Ascending aorta (tissue), 2 donors: ENCODE measurements around the gene CLMP. TPM values are rescaled to one million over a fixed set of nuclear protein-coding genes. Genes with fewer than 3 reads are reported as not detected.
"Not testable (repeated sequence)": the region's sequence is repeated elsewhere in the genome, so short reads cannot be mapped to it uniquely, and the experiment has no call there.

Experiments used
- DNase-seq, 2 donors: peaks; one replicate each; pipeline ENCODE4 v3.0.0-alpha.2; 2019; ENCODE audit warnings: low spot score in 2 of 2
- H3K27ac ChIP-seq, 2 donors: fragments of 200-600 bp; sonication (generic); one replicate each; pipeline ENCODE4 v1.5.1; 2016 to 2017; ENCODE audit warnings: mild to moderate bottlenecking in 1 of 2
- H3K27me3 ChIP-seq: fragments of 200-600 bp; sonication (generic); one replicate; pipeline ENCODE4 v1.5.1; 2017
- H3K36me3 ChIP-seq, 2 donors: fragments of 200-600 bp; sonication (generic); one replicate each; pipeline ENCODE4 v1.5.1; 2016
- H3K4me1 ChIP-seq, 2 donors: fragments of 200-600 bp; sonication (generic); one replicate each; pipeline ENCODE4 v1.5.1; 2016 to 2017; ENCODE audit warnings: mild to moderate bottlenecking in 1 of 2
- H3K4me3 ChIP-seq, 2 donors: fragments of 200-600 bp; sonication (generic); one replicate each; pipeline ENCODE4 v1.5.1; 2016 to 2017; ENCODE audit warnings: mild to moderate bottlenecking in 1 of 2
- H3K9me3 ChIP-seq, 2 donors: fragments of 200-600 bp; sonication (generic); one replicate each; pipeline ENCODE4 v1.5.1; 2016
- CTCF ChIP-seq, 3 experiments: fragments of 200-600 bp in 2 of 3; fragments of 450-650 bp in 1 of 3; sonication (generic) in 2 of 3; IDR thresholded peaks; one replicate each; pipeline ENCODE4 v1.5.1; 2016 to 2019; ENCODE audit warnings: antibody characterized with exemption in 3 of 3, mild to moderate bottlenecking in 1 of 3, moderate library complexity in 1 of 3
- intact Hi-C: fragments of 100-400 bp; cut with DNase I; formaldehyde crosslinking; loops from one replicate; pipeline ENCODE4 v1.15.1; 2023
- total RNA-seq: library from RNA; depleted of rRNA; stranded (reverse); fragments of >200 nt; gene quantifications from one replicate; pipeline ENCODE4 v1.1.0, GENCODE V29; 2016

CLMP gene
- total RNA-seq, 1 donor from 2014 or later = 70.6 TPM

- no peaks in the 10 kb centered on the region for H3K9me3 ChIP-seq
- DNase-seq = no peak
- no peaks in the 10 kb centered on the region for H3K27me3 ChIP-seq
- no peaks in the 10 kb centered on the region for H3K36me3 ChIP-seq
- H3K27ac ChIP-seq = peak overlapping the region; percentile 84 to 93
- H3K4me3 ChIP-seq = no peak overlapping the region
- intact Hi-C loops = loop anchor here (2.0 to 5.0 kb wide), 4 partner anchors 22 to 79 kb away; partner anchors contain the start of gene CLMP
- no peak for TF ChIP-seq CTCF (IDR thresholded peaks at IDR 0.05)
- peaks cover 2 to 42% of the 10 kb centered on the region in 2 donors for H3K4me1 ChIP-seq
Observed at GRCh38 chr11:123158033-123159003, 36.7 kb downstream of the CLMP start.

- Histone ChIP-seq H3K27ac (no peak overlapping the region), H3K4me3 (no peak overlapping the region), H3K27me3 (no peaks in the 10 kb centered on the region), H3K4me1 (peaks cover 0 to 17% of the 10 kb centered on the region in 2 donors), H3K9me3 (no peaks in the 10 kb centered on the region), H3K36me3 (no peaks in the 10 kb centered on the region)
- no peak for DNase-seq
- TF ChIP-seq CTCF (IDR thresholded peaks at IDR 0.05) = no peak
- intact Hi-C loops = no loop called here
Observed at GRCh38 chr11:123152951-123153350, 42.1 kb downstream of the CLMP start.

- intact Hi-C loops, H3K9me3 ChIP-seq, H3K36me3 ChIP-seq, H3K27ac ChIP-seq, H3K4me3 ChIP-seq, H3K27me3 ChIP-seq, DNase-seq: not testable (repeated sequence)
- H3K4me1 ChIP-seq = peaks cover 0 to 12% of the 10 kb centered on the region in 2 donors
Observed at GRCh38 chr11:123152346-123152745, 42.7 kb downstream of the CLMP start.

- peaks cover 0 to 7% of the 10 kb centered on the region in 2 donors for H3K4me1 ChIP-seq
- H3K36me3 ChIP-seq = no peaks in the 10 kb centered on the region
- TF ChIP-seq CTCF (IDR thresholded peaks at IDR 0.05) = no peak
- no peaks in the 10 kb centered on the region for H3K9me3 ChIP-seq
- no peaks in the 10 kb centered on the region for H3K27me3 ChIP-seq
- intact Hi-C loops = no loop called here
- DNase-seq = no peak
- no peak overlapping the region for H3K4me3 ChIP-seq
- H3K27ac ChIP-seq = no peak overlapping the region
Observed at GRCh38 chr11:123151796-123152195, 43.3 kb downstream of the CLMP start.

GRCh38 chr11:123151366-123151765, 43.7 kb downstream of the CLMP start:
- H3K27ac ChIP-seq = no peak overlapping the region
- no peaks in the 10 kb centered on the region for H3K36me3 ChIP-seq
- DNase-seq = no peak
- no peaks in the 10 kb centered on the region for H3K27me3 ChIP-seq
- H3K4me3 ChIP-seq = no peak overlapping the region
- no peaks in the 10 kb centered on the region for H3K9me3 ChIP-seq
- TF ChIP-seq CTCF (IDR thresholded peaks at IDR 0.05) = no peak
- intact Hi-C loops = no loop called here
- peaks cover 0 to 2% of the 10 kb centered on the region in 2 donors for H3K4me1 ChIP-seq

- H3K4me1 ChIP-seq = peaks cover 0 to 4% of the 10 kb centered on the region in 2 donors
- H3K36me3 ChIP-seq = no peaks in the 10 kb centered on the region
- no peak for TF ChIP-seq CTCF (IDR thresholded peaks at IDR 0.05)
- H3K4me3 ChIP-seq = no peak overlapping the region
- intact Hi-C loops = no loop called here
- no peak overlapping the region for H3K27ac ChIP-seq
- no peaks in the 10 kb centered on the region for H3K9me3 ChIP-seq
- no peaks in the 10 kb centered on the region for H3K27me3 ChIP-seq
- DNase-seq = no peak
Observed at GRCh38 chr11:123150882-123151281, 44.2 kb downstream of the CLMP start.
